Skeletal muscle tissue (tissue), 4 donors: ENCODE results near the gene HAGH. TPM values are rescaled to one million over a fixed set of nuclear protein-coding genes. Genes with fewer than 3 reads are reported as not detected.

ENCODE experiments used
- H3K27ac ChIP-seq: one replicate; pipeline ENCODE4 v1.7.0; 2013; ENCODE audit warnings: mild to moderate bottlenecking, low read depth, low read length, inconsistent platforms
- H3K27me3 ChIP-seq, 3 donors: one replicate each; pipeline ENCODE4 v1.7.0; 2013; ENCODE audit warnings: low read length in 3 of 3; ENCODE audit not compliant: control insufficient read depth in 3 of 3, insufficient read depth in 3 of 3
- H3K36me3 ChIP-seq, 3 donors: one replicate each; pipeline ENCODE4 v1.7.0; 2013; ENCODE audit warnings: low read length in 3 of 3; ENCODE audit not compliant: control insufficient read depth in 3 of 3, insufficient read depth in 3 of 3
- H3K4me1 ChIP-seq, 3 donors: one replicate each; pipeline ENCODE4 v1.7.0; 2013; ENCODE audit warnings: low read length in 3 of 3, mild to moderate bottlenecking in 3 of 3; ENCODE audit not compliant: control insufficient read depth in 3 of 3, insufficient read depth in 3 of 3
- H3K4me3 ChIP-seq, 3 donors: one replicate each; pipeline ENCODE4 v1.7.0; 2013; ENCODE audit warnings: low read length in 3 of 3
- H3K9ac ChIP-seq, 3 donors: one replicate each; pipeline ENCODE4 v1.7.0; 2013; ENCODE audit warnings: low read length in 3 of 3, mild to moderate bottlenecking in 3 of 3, moderate library complexity in 2 of 3, low read depth in 1 of 3
- H3K9me3 ChIP-seq, 3 donors: one replicate each; pipeline ENCODE4 v1.7.0; 2013; ENCODE audit warnings: low read length in 3 of 3; ENCODE audit not compliant: control insufficient read depth in 3 of 3
- total RNA-seq: library from RNA; depleted of rRNA; stranded (reverse); fragments of >200 nt; gene quantifications from one replicate; pipeline ENCODE4 v1.2.3, GENCODE V29; 2014
- donor health status: Osteomylitis.

HAGH gene
- total RNA-seq, 1 donor from 2014 or later, result 42.3 TPM

DNA sequence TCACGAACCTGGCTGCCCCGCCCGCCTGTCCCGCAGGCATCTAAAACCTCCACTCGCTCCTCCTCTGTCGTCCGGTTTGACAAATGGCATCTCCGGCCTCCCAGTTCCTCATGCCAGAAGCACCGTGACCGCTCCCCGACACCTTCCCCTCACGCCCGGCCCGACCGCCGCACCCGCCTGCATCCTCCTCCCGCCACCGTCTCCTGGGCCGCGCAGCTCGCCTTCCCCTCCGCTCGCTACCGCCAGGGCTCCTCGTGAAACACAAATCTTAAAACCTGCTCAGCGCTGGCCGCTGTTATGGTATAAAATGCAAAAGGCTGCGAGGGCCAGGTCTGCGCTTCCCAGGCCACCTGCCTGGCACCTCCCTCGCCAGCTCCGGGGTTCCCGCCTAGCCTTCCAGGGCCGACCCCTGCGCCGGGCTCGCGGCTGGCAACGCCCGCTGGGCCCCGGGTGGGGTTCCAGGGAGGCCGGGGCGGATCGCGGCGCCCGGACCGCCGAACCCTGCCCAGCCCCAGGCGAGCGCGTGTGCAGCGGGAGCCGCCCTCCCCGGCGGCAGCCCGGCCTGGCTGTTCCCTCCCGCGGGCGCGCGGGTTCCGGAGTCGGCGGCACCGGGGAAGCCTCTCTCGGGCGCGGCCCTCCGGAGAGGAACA is 44.7 kb downstream of the HAGH start:
- no peaks in the 10 kb centered on the region for H3K9me3 ChIP-seq
- peak overlapping the region; percentile 87 to 89 (median 87) for H3K4me3 ChIP-seq
- no peaks in the 10 kb centered on the region for H3K27me3 ChIP-seq
- H3K36me3 ChIP-seq, result peaks cover 27 to 43% (median 35%) of the 10 kb centered on the region in 3 donors
- peak overlapping the region; percentile 80 for H3K27ac ChIP-seq
- H3K4me1 ChIP-seq, result peaks cover 32 to 58% (median 42%) of the 10 kb centered on the region in 3 donors
- H3K9ac ChIP-seq, result peak overlapping the region; percentile 82 to 92 (median 82)

DNA sequence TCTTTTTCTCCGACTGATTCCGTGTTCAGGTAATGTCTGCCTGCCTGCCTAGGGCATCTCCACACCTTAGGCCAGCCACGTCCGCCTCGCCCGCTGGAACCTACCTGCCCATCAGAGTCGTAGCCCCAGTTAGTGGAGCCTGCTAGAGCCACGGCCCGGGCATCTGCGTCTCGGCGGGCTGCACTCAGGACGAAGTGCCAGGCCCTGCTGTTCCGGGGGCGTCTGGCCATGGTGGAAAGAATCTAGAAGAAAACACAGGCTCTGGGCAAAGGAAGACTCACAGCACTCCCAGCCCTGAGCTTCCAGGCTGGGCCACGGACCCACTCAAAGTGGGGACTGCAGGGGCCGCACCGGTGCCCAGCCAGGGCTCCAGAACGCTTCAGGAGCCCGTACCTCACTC is 45.4 kb downstream of the HAGH start:
- H3K4me3 ChIP-seq, result peak overlapping the region; percentile 87 to 89 (median 87)
- H3K9me3 ChIP-seq, result no peaks in the 10 kb centered on the region
- peaks cover 32 to 43% (median 34%) of the 10 kb centered on the region in 3 donors for H3K36me3 ChIP-seq
- peak overlapping the region; percentile 80 for H3K27ac ChIP-seq
- H3K4me1 ChIP-seq, result peaks cover 32 to 58% (median 42%) of the 10 kb centered on the region in 3 donors
- peak overlapping the region; percentile 82 to 92 (median 82) for H3K9ac ChIP-seq
- no peaks in the 10 kb centered on the region for H3K27me3 ChIP-seq

DNA sequence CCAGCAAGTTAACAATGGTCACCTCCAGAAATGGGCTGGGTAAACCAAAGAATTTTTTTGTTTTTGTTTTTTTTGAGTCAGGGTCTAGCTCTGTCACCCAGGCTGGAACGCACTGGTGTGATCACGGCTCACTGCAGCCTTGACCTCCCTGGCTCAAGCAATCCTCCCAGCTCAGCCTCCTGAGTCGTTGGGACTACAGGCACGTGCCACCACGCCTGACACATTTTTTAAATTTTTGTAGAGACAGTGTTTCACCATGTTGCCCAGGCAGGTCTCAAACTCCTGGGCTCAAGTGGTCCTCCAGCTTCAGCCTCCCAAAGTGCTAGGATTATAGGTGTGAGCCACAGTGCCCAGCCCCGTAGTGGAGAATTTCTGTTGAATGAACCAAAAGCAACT is 46.0 kb downstream of the HAGH start:
- H3K9ac ChIP-seq, result peak overlapping the region; percentile 82 to 92 (median 82)

DNA sequence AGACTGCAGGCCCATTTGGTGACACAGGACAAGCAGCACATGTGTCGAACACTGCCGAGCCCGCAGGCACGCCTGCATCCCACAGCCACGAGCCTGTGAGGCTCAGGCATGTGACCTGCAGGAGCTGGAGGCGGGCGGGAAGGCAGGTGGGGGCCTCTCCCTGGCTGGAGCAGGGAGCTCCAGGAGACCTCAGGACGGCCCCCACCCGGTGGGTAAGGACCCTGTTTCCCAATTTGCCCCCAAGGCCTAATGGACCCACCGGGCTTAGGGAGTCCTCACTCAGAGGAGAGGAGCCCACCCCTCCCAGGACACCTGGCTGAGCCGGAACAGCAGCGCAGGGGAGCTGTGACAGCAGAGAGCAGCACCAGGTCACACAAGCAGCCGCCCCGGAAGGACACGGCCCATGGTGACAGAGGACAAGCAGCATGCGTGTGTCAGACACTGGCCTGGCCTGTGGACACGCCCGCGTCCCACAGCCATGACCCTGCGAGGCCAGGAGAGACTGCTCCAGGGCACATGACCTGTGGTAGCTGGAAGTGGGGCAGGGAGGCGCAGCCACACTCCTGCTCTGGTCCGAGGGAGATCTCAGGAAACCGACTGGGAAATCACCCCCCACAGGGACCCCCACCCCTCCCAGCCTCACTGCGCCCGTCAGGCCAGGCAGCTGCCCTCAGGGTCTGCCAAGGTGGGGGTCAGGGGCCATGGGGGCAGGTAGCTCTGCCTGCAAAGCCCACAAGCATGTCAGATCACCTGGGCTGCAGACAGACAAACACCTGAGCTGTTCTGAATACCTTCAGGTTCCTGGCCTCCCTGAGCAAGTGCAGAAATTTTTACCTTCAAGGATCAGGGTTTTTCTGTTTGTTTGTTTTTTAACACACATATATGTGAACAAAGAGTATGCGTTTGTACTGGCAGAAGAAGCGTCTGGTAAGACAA is 46.6 kb downstream of the HAGH start:
- Histone ChIP-seq H3K27me3 (no peaks in the 10 kb centered on the region), H3K27ac (peak overlapping the region; percentile 25), H3K4me1 (peaks cover 26 to 53% (median 37%) of the 10 kb centered on the region in 3 donors), H3K4me3 (no peak overlapping the region), H3K9me3 (no peaks in the 10 kb centered on the region), H3K36me3 (peaks cover 35 to 55% (median 38%) of the 10 kb centered on the region in 3 donors), H3K9ac (peak overlapping the region; percentile 14 to 92 (median 33))

More for the DNA sequence above, 46.0 kb downstream of the HAGH start:
- no peaks in the 10 kb centered on the region for H3K27me3 ChIP-seq
- no peaks in the 10 kb centered on the region for H3K9me3 ChIP-seq
- H3K4me1 ChIP-seq, result peaks cover 30 to 53% (median 39%) of the 10 kb centered on the region in 3 donors
- H3K4me3 ChIP-seq, result peak overlapping the region in 2 of 3 donors; percentile 87 to 89
- peaks cover 32 to 49% (median 36%) of the 10 kb centered on the region in 3 donors for H3K36me3 ChIP-seq
- H3K27ac ChIP-seq, result peak overlapping the region; percentile 25

DNA sequence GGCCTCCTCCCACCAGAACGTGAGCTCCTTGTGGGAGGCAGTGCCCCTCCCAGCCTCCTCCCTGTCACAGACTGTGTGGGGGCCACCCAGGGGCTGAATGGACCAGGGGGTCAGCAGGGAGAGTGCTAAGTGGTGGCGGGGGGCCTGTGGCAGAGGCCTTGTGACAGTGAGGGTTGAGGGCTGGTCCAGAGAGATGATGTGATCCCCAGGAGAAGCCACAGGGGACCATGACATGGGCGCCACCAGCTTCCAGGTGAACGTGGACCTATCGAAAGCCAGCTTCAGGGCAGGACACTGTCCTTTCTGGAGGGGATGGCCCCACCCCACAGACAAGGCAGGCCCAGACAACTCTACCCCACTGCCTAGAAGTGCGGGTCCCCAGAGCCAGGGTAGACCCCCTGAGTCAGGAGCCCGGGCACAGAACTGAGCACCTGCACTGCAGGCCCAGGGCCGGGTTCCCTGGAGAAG is 47.4 kb downstream of the HAGH start:
- Histone ChIP-seq H3K36me3 (peaks cover 36 to 59% (median 39%) of the 10 kb centered on the region in 3 donors), H3K27ac (no peak overlapping the region), H3K4me3 (no peak overlapping the region), H3K27me3 (no peaks in the 10 kb centered on the region), H3K4me1 (peaks cover 31 to 56% (median 42%) of the 10 kb centered on the region in 3 donors), H3K9ac (peak overlapping the region in 1 of 3 donors; percentile 50), H3K9me3 (no peaks in the 10 kb centered on the region)

DNA sequence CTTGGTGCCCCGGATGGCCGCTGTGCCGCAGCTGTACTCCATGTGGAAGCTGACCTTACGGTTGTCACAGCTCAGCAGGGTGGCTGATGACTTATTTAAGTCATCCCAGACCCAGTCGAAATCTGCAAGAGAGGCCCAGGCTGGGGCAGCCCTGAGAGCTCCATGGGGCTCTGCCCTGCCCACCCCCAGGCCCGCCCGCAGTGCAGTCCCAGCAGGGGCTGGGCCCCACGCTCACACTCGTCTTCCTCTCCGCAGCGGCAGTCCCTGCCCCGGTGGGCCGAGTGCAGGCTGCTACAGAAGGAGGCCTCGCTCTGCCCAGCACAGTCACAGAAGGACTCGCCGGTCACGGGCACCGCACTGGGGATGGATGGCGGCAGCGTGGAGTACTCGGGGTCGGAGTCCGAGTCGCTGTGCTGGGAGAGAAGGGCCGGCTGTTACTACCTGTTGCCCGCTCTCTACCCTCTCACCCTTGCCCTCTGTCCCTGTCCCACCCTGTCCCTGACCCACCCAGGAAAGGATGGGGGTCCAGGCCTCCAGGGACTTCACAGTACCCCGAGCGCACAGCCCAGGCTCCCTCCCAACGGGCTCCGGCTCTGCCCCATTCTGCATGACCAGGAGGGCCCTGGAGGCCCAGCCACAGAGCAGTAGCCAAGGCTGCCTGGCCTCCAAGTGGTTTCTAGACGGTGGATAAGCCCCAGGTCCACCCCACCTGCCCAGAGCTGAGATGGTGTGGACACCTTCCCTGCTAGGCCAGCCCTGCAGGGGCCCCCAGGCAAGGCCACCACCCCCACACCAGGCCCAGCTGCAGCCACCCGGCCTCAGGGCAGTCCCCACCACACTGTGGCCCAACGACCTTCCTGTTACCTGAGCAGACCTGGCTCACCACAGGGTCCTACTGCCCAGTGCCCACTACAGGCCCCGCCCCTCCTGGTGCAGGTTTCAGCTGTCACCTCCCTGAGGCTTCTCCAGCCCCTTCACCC is 48.1 kb downstream of the HAGH start:
- Histone ChIP-seq H3K27me3 (no peaks in the 10 kb centered on the region), H3K4me3 (no peak overlapping the region), H3K9ac (no peak overlapping the region), H3K36me3 (peaks cover 36 to 59% (median 39%) of the 10 kb centered on the region in 3 donors), H3K9me3 (no peaks in the 10 kb centered on the region), H3K27ac (no peak overlapping the region), H3K4me1 (peaks cover 33 to 56% (median 43%) of the 10 kb centered on the region in 3 donors)

DNA sequence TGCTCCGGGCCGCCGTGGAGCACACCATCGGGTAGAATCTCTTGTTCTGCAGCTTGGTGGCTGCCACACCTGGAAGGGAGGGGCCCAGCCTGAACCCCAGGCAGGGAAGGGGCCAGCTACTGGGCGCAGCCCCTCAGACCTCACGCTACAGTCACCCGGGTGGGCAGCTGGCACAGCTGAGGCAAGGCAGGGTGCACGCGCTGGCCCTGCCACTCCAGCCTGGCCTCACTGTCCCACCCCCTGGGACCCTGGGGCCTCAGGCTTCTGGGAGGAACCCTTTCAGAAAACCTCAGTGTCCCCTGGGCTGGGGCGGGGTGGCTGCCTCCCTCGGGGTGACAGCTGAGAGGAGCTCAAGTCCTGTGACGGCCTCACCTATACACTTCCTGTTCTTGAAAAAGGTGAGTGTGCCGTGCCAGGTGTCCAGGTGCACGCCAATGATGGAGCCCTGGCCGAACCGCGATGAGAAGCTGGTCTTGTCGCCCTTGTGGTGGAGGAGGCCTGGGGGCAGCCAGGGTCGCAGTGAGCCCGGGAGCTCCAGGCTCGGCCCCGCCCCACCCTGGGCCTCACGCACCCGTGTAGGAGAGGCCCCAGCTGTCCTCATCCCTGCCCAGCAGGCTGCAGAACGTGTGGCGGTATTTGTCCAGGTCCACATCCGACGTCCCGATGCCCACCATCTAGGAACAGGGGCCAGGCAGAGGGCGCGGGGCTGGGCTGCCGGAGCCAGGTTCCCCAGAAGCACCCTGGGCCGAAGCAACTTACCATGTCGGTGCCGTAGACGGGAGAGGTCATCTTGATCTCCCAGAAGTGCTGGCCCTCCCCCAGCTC is 49.0 kb downstream of the HAGH start:
- H3K4me3 ChIP-seq, result no peak overlapping the region
- peaks cover 34 to 56% (median 41%) of the 10 kb centered on the region in 3 donors for H3K4me1 ChIP-seq
- H3K9ac ChIP-seq, result no peak overlapping the region
- no peaks in the 10 kb centered on the region for H3K9me3 ChIP-seq
- H3K27me3 ChIP-seq, result no peaks in the 10 kb centered on the region
- H3K36me3 ChIP-seq, result peaks cover 36 to 59% (median 39%) of the 10 kb centered on the region in 3 donors
- H3K27ac ChIP-seq, result no peak overlapping the region

DNA sequence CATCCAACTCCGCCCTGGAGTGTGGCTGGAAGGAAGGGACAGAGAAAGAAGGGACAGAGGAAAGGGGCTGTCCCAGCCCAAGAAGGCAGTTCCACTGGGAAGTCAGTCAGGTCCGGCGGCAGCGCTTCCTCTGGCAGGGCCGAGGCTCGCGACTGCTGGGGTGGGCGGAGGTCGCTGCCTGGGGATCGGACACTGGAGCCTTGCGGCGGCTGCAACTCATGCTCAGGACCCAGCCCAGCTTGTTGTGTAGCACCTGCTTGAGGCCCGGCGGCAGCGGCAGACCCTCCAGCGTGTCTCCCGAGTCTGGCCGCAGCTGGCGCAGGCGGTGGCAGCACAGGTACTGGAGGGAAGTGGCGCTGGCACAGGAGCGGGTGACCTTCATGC is 49.6 kb downstream of the HAGH start:
- Histone ChIP-seq H3K4me1 (peaks cover 39 to 62% (median 46%) of the 10 kb centered on the region in 3 donors), H3K27ac (no peak overlapping the region), H3K4me3 (no peak overlapping the region), H3K9me3 (no peaks in the 10 kb centered on the region), H3K27me3 (no peaks in the 10 kb centered on the region), H3K9ac (no peak overlapping the region), H3K36me3 (peaks cover 36 to 59% (median 39%) of the 10 kb centered on the region in 3 donors)
